Activated CD8-positive, alpha-beta memory T cell treated with anti-CD3 and anti-CD28 coated beads for 4 hours (primary cell): ENCODE measurements around the gene TCAP.
A peak's percentile ranks its signal among the peaks of the same experiment; 100 is the strongest.

Source experiments
- DNase-seq, 2 donors: peaks; one replicate each; pipeline ENCODE4 v3.0.0-alpha.2; 2020; ENCODE audit warnings: low read depth in 2 of 2

Gene TCAP

GRCh38 chr17:39629494-39629880, 35.7 kb upstream of the TCAP start:
- no peak for DNase-seq

- no peak for DNase-seq
These were observed 35.3 kb upstream of the TCAP start for GRCh38 chr17:39629898-39630297.

GRCh38 chr17:39631403-39631802, 33.7 kb upstream of the TCAP start:
- no peak for DNase-seq

- no peak for DNase-seq
These were observed 32.8 kb upstream of the TCAP start for GRCh38 chr17:39632153-39632941.

GRCh38 chr17:39633570-39634183, 31.5 kb upstream of the TCAP start:
- no peak for DNase-seq

GRCh38 chr17:39634384-39634871, 30.7 kb upstream of the TCAP start:
- DNase-seq: no peak

- DNase-seq: no peak
These were observed 29.5 kb upstream of the TCAP start for GRCh38 chr17:39635614-39636176.

- DNase-seq: no peak
These were observed 28.6 kb upstream of the TCAP start for GRCh38 chr17:39636587-39636926.

- peak; percentile 77 to 80 for DNase-seq
These were observed 28.0 kb upstream of the TCAP start, which contains the start of gene STARD3 for GRCh38 chr17:39636927-39637736. STARD3 (plus strand) TSS chr17:39637144; CDS start chr17:39653532, 16,388 bp downstream.

- no peak for DNase-seq
These were observed 26.8 kb upstream of the TCAP start for GRCh38 chr17:39638317-39638716.

- DNase-seq: no peak
These were observed 26.1 kb upstream of the TCAP start for GRCh38 chr17:39639043-39639442.

GRCh38 chr17:39639566-39640458, 25.3 kb upstream of the TCAP start:
- no peak for DNase-seq

- no peak for DNase-seq
These were observed 24.5 kb upstream of the TCAP start for GRCh38 chr17:39640591-39641031.

GRCh38 chr17:39641097-39641496, 24.1 kb upstream of the TCAP start:
- no peak for DNase-seq

- DNase-seq: no peak
These were observed 23.3 kb upstream of the TCAP start for GRCh38 chr17:39641883-39642282.

- no peak for DNase-seq
These were observed 22.7 kb upstream of the TCAP start for GRCh38 chr17:39642291-39643074.

- DNase-seq: no peak
These were observed 21.9 kb upstream of the TCAP start for GRCh38 chr17:39643271-39643670.

- DNase-seq: no peak
These were observed 17.9 kb upstream of the TCAP start for GRCh38 chr17:39647256-39647655.

GRCh38 chr17:39648616-39649366, 16.4 kb upstream of the TCAP start:
- no peak for DNase-seq
